HepG2 (cell line): ENCODE results near the gene CMKLR1. TPM values are rescaled to one million over a fixed set of nuclear protein-coding genes. Genes with fewer than 3 reads are reported as not detected.
A peak's percentile ranks its signal among the peaks of the same experiment; 100 is the strongest.

ENCODE experiments used
- ATAC-seq: fragments of 200-7000 bp; cut with Tn5 transposase; 3 replicates; pipeline ENCODE4 v1.9.1; 2020; ENCODE audit warnings: mild to moderate bottlenecking, moderate library complexity
- BruUV-seq: library from RNA; stranded (reverse); fragments of 400-500 nt; replicated peaks from 2 replicates; lab custom pipeline; 2021; lab: Mats Ljungman, UMichigan
- CTCF ChIA-PET: fragments of 300-600 bp; formaldehyde crosslinking; extraction: SDS; loops from one replicate; lab custom pipeline; 2021; ENCODE audit warnings: low total read pairs, inconsistent platforms, low intra/inter-chr PET ratio; lab: Yijun Ruan, JAX
- POLR2A ChIA-PET: fragments of 350-600 bp; sonication (Branson Sonifier 250); formaldehyde crosslinking; loops from one replicate; lab custom pipeline; 2020; ENCODE audit warnings: antibody characterized with exemption, inconsistent platforms; lab: Yijun Ruan, JAX
- DNase-seq: peaks from one replicate; pipeline ENCODE4 v3.0.0-alpha.2; 2015; ENCODE audit warnings: low spot score
- FAIRE-seq: peaks from 3 replicates; lab custom pipeline; 2011; peaks lifted over from hg19 to GRCh38; lab: Jason Lieb, UNC
- H2AFZ ChIP-seq: one replicate; pipeline ENCODE4 v1.6.1; 2011; ENCODE audit warnings: low read length, inconsistent platforms
- H3K27ac ChIP-seq: fragments of 300-600 bp; 3 replicates; pipeline ENCODE4 v1.8.0; 2011; ENCODE audit warnings: mixed run types, mild to moderate bottlenecking, mixed read lengths, low read length, inconsistent platforms; ENCODE audit not compliant: insufficient read depth; ENCODE audit errors: extremely low read length
- H3K27me3 ChIP-seq, 2 experiments: fragments of 200-600 bp in 1 of 2; 2 replicates in 1 of 2; 3 replicates in 1 of 2; pipeline versions ENCODE4 v1.6.0 to v1.8.0; 2011; ENCODE audit warnings: low read length in 2 of 2, mild to moderate bottlenecking in 2 of 2, moderate library complexity in 2 of 2, inconsistent platforms in 1 of 2; ENCODE audit not compliant: insufficient read depth in 2 of 2, control insufficient read depth in 1 of 2
- H3K36me3 ChIP-seq, 2 experiments: fragments of 200-600 bp in 1 of 2; replicated peaks in 1 of 2; 2 replicates in 1 of 2; 3 replicates in 1 of 2; pipeline versions ENCODE4 v1.5.1 to v1.8.0; 2011; ENCODE audit warnings: low read length in 2 of 2, inconsistent platforms in 1 of 2; ENCODE audit not compliant: insufficient read depth in 2 of 2, control insufficient read depth in 1 of 2
- H3K4me1 ChIP-seq: 2 replicates; pipeline ENCODE4 v1.5.1; 2012; ENCODE audit warnings: low read length, inconsistent platforms; ENCODE audit not compliant: insufficient read depth
- H3K4me2 ChIP-seq: 2 replicates; pipeline ENCODE4 v1.6.0; 2011; ENCODE audit warnings: low read depth, low read length, inconsistent platforms
- H3K4me3 ChIP-seq, 3 experiments: fragments of 200-600 bp in 1 of 3; sonication (generic), shearing (Covaris generic) in 1 of 3; replicated peaks in 1 of 3; 2 replicates each; pipeline ENCODE4 v1.5.1; 2011 to 2016; ENCODE audit warnings: low read length in 3 of 3, inconsistent platforms in 2 of 3, low read depth in 2 of 3, mild to moderate bottlenecking in 2 of 3, control low read depth in 1 of 3, mixed read lengths in 1 of 3; ENCODE audit not compliant: insufficient read depth in 1 of 3
- H3K79me2 ChIP-seq: one replicate; pipeline ENCODE4 v1.6.1; 2011; ENCODE audit warnings: low read length, inconsistent platforms; ENCODE audit not compliant: insufficient read depth
- H3K9ac ChIP-seq: 2 replicates; pipeline ENCODE4 v1.6.0; 2011; ENCODE audit warnings: mild to moderate bottlenecking, low read depth, low read length, inconsistent platforms; ENCODE audit not compliant: insufficient read depth
- H3K9me3 ChIP-seq: 2 replicates; pipeline ENCODE4 v1.5.1; 2012; ENCODE audit warnings: mild to moderate bottlenecking, low read length
- H4K20me1 ChIP-seq: 2 replicates; pipeline ENCODE4 v1.6.0; 2011; ENCODE audit warnings: inconsistent platforms, mild to moderate bottlenecking, low read length, moderate library complexity; ENCODE audit not compliant: insufficient read depth
- CERS6 ChIP-seq: sonication (generic); formaldehyde crosslinking; IDR thresholded peaks from 2 replicates; pipeline ENCODE4 v1.5.0; 2020; ENCODE audit warnings: missing genetic modification reagents
- ELF4 ChIP-seq: sonication (generic); formaldehyde crosslinking; IDR thresholded peaks from 2 replicates; pipeline ENCODE4 v1.5.0; 2020; ENCODE audit warnings: missing genetic modification reagents, mild to moderate bottlenecking, moderate library complexity, borderline replicate concordance
- FOXA1 ChIP-seq, 2 experiments: fragments of 450-650 bp in 1 of 2; sonication (generic) in 1 of 2; formaldehyde crosslinking in 1 of 2; IDR thresholded peaks; 2 replicates each; pipeline versions ENCODE4 v1.4.0 to v1.6.1; 2016 to 2020; ENCODE audit warnings: missing genetic modification reagents in 1 of 2
- HNRNPH1 ChIP-seq: fragments of 200-400 bp; formaldehyde crosslinking; optimal IDR thresholded peaks from 2 replicates; pipeline ENCODE3; 2017; ENCODE audit warnings: mild to moderate bottlenecking, low read depth, low read length
- PRDM4 ChIP-seq: sonication (generic); formaldehyde crosslinking; IDR thresholded peaks from 2 replicates; pipeline ENCODE4 v1.9.0; 2021; ENCODE audit warnings: missing genetic modification reagents, borderline replicate concordance
- RBM22 ChIP-seq: fragments of 200-400 bp; formaldehyde crosslinking; optimal IDR thresholded peaks from 2 replicates; pipeline ENCODE3; 2017; ENCODE audit warnings: mild to moderate bottlenecking, low read length, moderate library complexity
- REST ChIP-seq, 2 experiments: IDR thresholded peaks; 2 replicates each; pipeline ENCODE4 v1.6.1; 2011 to 2012; ENCODE audit warnings: low read length in 2 of 2, borderline replicate concordance in 1 of 2, low read depth in 1 of 2, mild to moderate bottlenecking in 1 of 2, moderate library complexity in 1 of 2
- ZFP36L2 ChIP-seq: sonication (generic); formaldehyde crosslinking; IDR thresholded peaks from 2 replicates; pipeline ENCODE4 v1.4.0; 2020; ENCODE audit warnings: missing genetic modification reagents
- ZNF251 ChIP-seq: sonication (generic); formaldehyde crosslinking; IDR thresholded peaks from 2 replicates; pipeline ENCODE4 v1.9.0; 2021; ENCODE audit warnings: mild to moderate bottlenecking, missing genetic modification reagents
- ZNF431 ChIP-seq: sonication (generic); formaldehyde crosslinking; IDR thresholded peaks from 2 replicates; pipeline ENCODE4 v1.9.0; 2022; ENCODE audit warnings: missing genetic modification reagents, low read depth, mild to moderate bottlenecking, borderline replicate concordance
- ZNF432 ChIP-seq: sonication (generic); formaldehyde crosslinking; IDR thresholded peaks from 2 replicates; pipeline ENCODE4 v1.5.0; 2020; ENCODE audit warnings: missing genetic modification reagents, mild to moderate bottlenecking, borderline replicate concordance
- ZNF468 ChIP-seq: sonication (generic); formaldehyde crosslinking; IDR thresholded peaks from 2 replicates; pipeline ENCODE4 v1.8.0; 2022; ENCODE audit warnings: mild to moderate bottlenecking, moderate library complexity, missing genetic modification reagents
- ZNF547 ChIP-seq: sonication (generic); formaldehyde crosslinking; IDR thresholded peaks from 2 replicates; pipeline ENCODE4 v1.5.1; 2020; ENCODE audit warnings: mild to moderate bottlenecking, missing genetic modification reagents
- ZNF598 ChIP-seq: sonication (generic); formaldehyde crosslinking; IDR thresholded peaks from 2 replicates; pipeline ENCODE4 v1.5.1; 2020; ENCODE audit warnings: mild to moderate bottlenecking, missing genetic modification reagents, borderline replicate concordance
- ZNF614 ChIP-seq: IDR thresholded peaks from 2 replicates; pipeline ENCODE4 v1.6.1; 2018; ENCODE audit warnings: missing biosample characterization, missing genetic modification reagents, inconsistent platforms, borderline replicate concordance
- ZNF629 ChIP-seq: sonication (generic); formaldehyde crosslinking; conservative IDR thresholded peaks from 2 replicates; pipeline ENCODE4 v1.5.0; 2020; ENCODE audit warnings: missing genetic modification reagents
- ZNF75D ChIP-seq: sonication (generic); formaldehyde crosslinking; IDR thresholded peaks from 2 replicates; pipeline ENCODE4 v1.8.1; 2023; ENCODE audit warnings: missing genetic modification reagents, mild to moderate bottlenecking, borderline replicate concordance
- WGBS: methylation state at CpG from one replicate; pipeline ENCODE4 v1.1.6; 2017; ENCODE audit warnings: low lambda C conversion rate; 5-methylcytosine and 5-hydroxymethylcytosine counted together
- in situ Hi-C: cut with HindIII; loops from 2 replicates; pipeline ENCODE4 v1.10.0; 2017; ENCODE audit warnings: low pct_unique_long_range_greater_than_20kb; ENCODE audit not compliant: extremely low pct_ligation_motif_present
- intact Hi-C: fragments of 100-400 bp; cut with micrococcal nuclease; formaldehyde crosslinking; loops from one replicate; pipeline ENCODE4 v1.10.0; 2022; ENCODE audit not compliant: unreplicated experiment
- polyA plus RNA-seq, 8 experiments: library from polyadenylated mRNA; depleted of rRNA in 3 of 8; stranded (reverse) in 7 of 8; unstranded in 1 of 8; fragments of >200 nt; fragmentation: Illumina TruSeq in 4 of 8; extraction: Trizol in 4 of 8; gene quantifications; 2 replicates each; pipeline versions ENCODE4 v1.2.1 to v1.2.3, GENCODE V29; 2011 to 2016; ENCODE audit warnings: low read depth in 4 of 8, missing spikeins in 1 of 8, mixed read lengths in 1 of 8; ENCODE audit not compliant: insufficient read depth in 1 of 8
- total RNA-seq, 5 experiments: library from RNA; depleted of rRNA; stranded (reverse); fragments of >200 nt; fragmentation: Illumina TruSeq; extraction: Trizol; gene quantifications; 2 replicates each; pipeline ENCODE4 v1.2.3, GENCODE V29; 2016; ENCODE audit warnings: low read depth in 1 of 5

CMKLR1 gene
- total and polyA plus RNA-seq, 2 of the 13 experiments (the other 11 are each of a cell fraction or from before 2014, with no cell fraction given): not detected

GRCh38 chr12:108312073-108312659 lies 26.9 kb downstream of the CMKLR1 start:
- peak overlapping the region; percentile 68 for H3K9ac ChIP-seq
- FAIRE-seq (no peak), ATAC-seq (no peak), DNase-seq (no peak)
- WGBS: 72% methylated on average over 4 of the region's 7 CpGs
- H3K79me2 ChIP-seq: no peaks in the 10 kb centered on the region
- in situ Hi-C loops: no loop called here
- H3K4me1 ChIP-seq: peaks cover 68% of the 10 kb centered on the region
- H3K27ac ChIP-seq: peak overlapping the region; percentile 97
- CTCF ChIA-PET: no interaction called here
- BruUV-seq: no TSS peak
- no peaks in the 10 kb centered on the region for H4K20me1 ChIP-seq
- intact Hi-C loops: loop anchor here (2.0 kb wide), 1 partner anchor 203 kb away; the partner anchor contains the start of gene FICD
- H3K27me3 ChIP-seq: peaks cover 0 to 12% of the 10 kb centered on the region in 2 experiments; a peak in 2 of 5 replicates
- POLR2A ChIA-PET: interaction anchor here (1.7 kb wide), 1 partner anchor 8 kb away, joined by 4 read pairs; no protein-coding TSS in a partner anchor
- no peaks in the 10 kb centered on the region for H3K9me3 ChIP-seq
- H3K36me3 ChIP-seq: no peaks in the 10 kb centered on the region
- H3K4me3 ChIP-seq: peak overlapping the region in 1 of 3 experiments; percentile 48; a peak in 1 of 6 replicates
- H2AFZ ChIP-seq: no peak overlapping the region
- peak overlapping the region; percentile 74 for H3K4me2 ChIP-seq
- no peak for TF ChIP-seq CERS6 (CRISPR knock-in tag)
- 0 out of 2 replicates have a peak, but pooled peaks have one; percentile 25 for TF ChIP-seq ZNF598 (CRISPR knock-in tag)
- no peak for TF ChIP-seq PRDM4 (CRISPR knock-in tag)
- TF ChIP-seq HNRNPH1: no peak
- TF ChIP-seq ZNF431 (CRISPR knock-in tag): no peak
- TF ChIP-seq FOXA1 (IDR thresholded peaks at IDR 0.05): no peak
- TF ChIP-seq FOXA1 (CRISPR knock-in tag; IDR thresholded peaks at IDR 0.05): no peak
- 0 out of 2 replicates have a peak, but pooled peaks have one; percentile 41 for TF ChIP-seq ZNF547 (CRISPR knock-in tag)
- TF ChIP-seq RBM22: no peak
- TF ChIP-seq ZFP36L2 (CRISPR knock-in tag): no peak
- TF ChIP-seq ZNF629: peak; percentile 83
- no peak for TF ChIP-seq ZNF432
- TF ChIP-seq ZNF251: no peak
- no peak for TF ChIP-seq ZNF468 (CRISPR knock-in tag)
- TF ChIP-seq ZNF614 (CRISPR knock-in tag): no peak
- no peak for TF ChIP-seq ELF4 (CRISPR knock-in tag)
- no peak for TF ChIP-seq ZNF75D (CRISPR knock-in tag)
- TF ChIP-seq REST (IDR thresholded peaks at IDR 0.05; ENCODE audit: borderline replicate concordance in 1 of 2, low read depth in 1 of 2, low read length in 2 of 2): no peak
